Caco-2 (cell line): ENCODE results near the gene FRMD3. TPM values are rescaled to one million over a fixed set of nuclear protein-coding genes. Genes with fewer than 3 reads are reported as not detected.

Experiments used
- BruUV-seq: library from RNA; stranded (reverse); fragments of 400-500 nt; replicated peaks from 2 replicates; lab custom pipeline; 2021; lab: Mats Ljungman, UMichigan
- CTCF ChIA-PET: fragments of 300-600 bp; sonication (Branson Sonifier 250); formaldehyde crosslinking; loops from one replicate; lab custom pipeline; 2022; ENCODE audit warnings: antibody characterized with exemption; lab: Charles Lee
- POLR2A ChIA-PET: fragments of 300-600 bp; sonication (Branson Sonifier 250); formaldehyde crosslinking; loops from one replicate; lab custom pipeline; 2022; ENCODE audit warnings: antibody characterized with exemption; lab: Charles Lee
- DNase-seq, 2 experiments: peaks; one replicate each; pipeline versions ENCODE4 v3.0.0 to v3.0.0-alpha.2; 2020 to 2022
- H3K27me3 ChIP-seq: replicated peaks from 2 replicates; pipeline ENCODE4 v1.6.0; 2011; ENCODE audit warnings: low read length; ENCODE audit not compliant: control insufficient read depth, insufficient read depth
- H3K36me3 ChIP-seq: 2 replicates; pipeline ENCODE4 v1.5.1; 2011; ENCODE audit warnings: low read length; ENCODE audit not compliant: control insufficient read depth, insufficient read depth
- H3K4me1 ChIP-seq: fragments of 250-450 bp; sonication (Bioruptor Pico); 2 replicates; pipeline ENCODE4 v1.5.1; 2020; ENCODE audit warnings: mild to moderate bottlenecking
- H3K4me3 ChIP-seq: 2 replicates; pipeline ENCODE4 v1.5.1; 2011; ENCODE audit warnings: low read depth, mild to moderate bottlenecking, control low read depth, low read length
- H3K9me3 ChIP-seq: fragments of 250-450 bp; sonication (Bioruptor Pico); 2 replicates; pipeline ENCODE4 v1.5.1; 2020; ENCODE audit warnings: mild to moderate bottlenecking, moderate library complexity
- H3K27ac Mint-ChIP-seq: one replicate; pipeline ENCODE4 v1.8.0; 2022; ENCODE audit warnings: mixed read lengths; ENCODE audit not compliant: unreplicated experiment
- H3K27me3 Mint-ChIP-seq: one replicate; pipeline ENCODE4 v1.8.0; 2022; ENCODE audit warnings: mixed read lengths; ENCODE audit not compliant: insufficient read depth, unreplicated experiment
- H3K36me3 Mint-ChIP-seq: one replicate; pipeline ENCODE4 v1.8.0; 2022; ENCODE audit warnings: mild to moderate bottlenecking, mixed read lengths; ENCODE audit not compliant: insufficient read depth, unreplicated experiment
- H3K4me1 Mint-ChIP-seq: one replicate; pipeline ENCODE4 v1.8.0; 2022; ENCODE audit warnings: low read depth, mixed read lengths; ENCODE audit not compliant: unreplicated experiment
- H3K4me3 Mint-ChIP-seq: one replicate; pipeline ENCODE4 v1.8.0; 2022; ENCODE audit warnings: mild to moderate bottlenecking, moderate library complexity, mixed read lengths; ENCODE audit not compliant: unreplicated experiment
- H3K9me3 Mint-ChIP-seq: one replicate; pipeline ENCODE4 v1.8.0; 2022; ENCODE audit warnings: mixed read lengths; ENCODE audit not compliant: unreplicated experiment
- CTCF ChIP-seq, 2 experiments: fragments of 200-600 bp in 1 of 2; IDR thresholded peaks; 1 replicate in 1 of 2; 2 replicates in 1 of 2; pipeline versions ENCODE4 v1.5.1 to v1.8.0; 2011 to 2022; ENCODE audit warnings: antibody characterized with exemption in 1 of 2, control low read depth in 1 of 2, inconsistent platforms in 1 of 2, low read depth in 1 of 2, low read length in 1 of 2, mild to moderate bottlenecking in 1 of 2, moderate library complexity in 1 of 2; ENCODE audit not compliant: insufficient read depth in 1 of 2, severe bottlenecking in 1 of 2, unreplicated experiment in 1 of 2
- intact Hi-C: fragments of 100-400 bp; cut with micrococcal nuclease; formaldehyde crosslinking; loops from one replicate; pipeline ENCODE4 v1.10.0; 2022; ENCODE audit not compliant: unreplicated experiment
- total RNA-seq: library from RNA; stranded (reverse); gene quantifications from 2 replicates; pipeline ENCODE4 v1.2.3, GENCODE V29; 2022

The FRMD3 gene
- total RNA-seq, 1 experiment from 2014 or later, result not detected

- Histone ChIP-seq H3K27me3 (no peaks in the 10 kb centered on the region), H3K4me1 (no peaks in the 10 kb centered on the region), H3K9me3 (no peaks in the 10 kb centered on the region), H3K36me3 (no peaks in the 10 kb centered on the region), H3K4me3 (no peak overlapping the region)
- Mint-ChIP-seq H3K36me3 (no peaks in the 10 kb centered on the region), H3K4me3 (no peak overlapping the region), H3K9me3 (no peaks in the 10 kb centered on the region), H3K4me1 (peaks cover 12% of the 10 kb centered on the region), H3K27me3 (peaks cover 5% of the 10 kb centered on the region), H3K27ac (no peak overlapping the region)
- ChIA-PET CTCF (no interaction called here), POLR2A (no interaction called here)
- no peak for DNase-seq
- TF ChIP-seq CTCF (IDR thresholded peaks at IDR 0.05; ENCODE audit: insufficient read depth in 1 of 2, low read depth in 1 of 2, low read length in 1 of 2, severe bottlenecking in 1 of 2, unreplicated experiment in 1 of 2), result no peak
- BruUV-seq, result no TSS peak
- intact Hi-C loops, result no loop called here
Measured at GRCh38 chr9:83476513-83476912, 61.7 kb downstream of the FRMD3 start.

- Mint-ChIP-seq H3K27me3 (peaks cover 5% of the 10 kb centered on the region), H3K9me3 (no peaks in the 10 kb centered on the region), H3K4me1 (peaks cover 12% of the 10 kb centered on the region), H3K36me3 (no peaks in the 10 kb centered on the region), H3K4me3 (no peak overlapping the region), H3K27ac (no peak overlapping the region)
- ChIA-PET POLR2A (no interaction called here), CTCF (no interaction called here)
- H3K27me3 ChIP-seq, result no peaks in the 10 kb centered on the region
- H3K4me3 ChIP-seq, result no peak overlapping the region
- H3K4me1 ChIP-seq, result no peaks in the 10 kb centered on the region
- TF ChIP-seq CTCF (IDR thresholded peaks at IDR 0.05; ENCODE audit: insufficient read depth in 1 of 2, low read depth in 1 of 2, low read length in 1 of 2, severe bottlenecking in 1 of 2, unreplicated experiment in 1 of 2), result no peak
- no peaks in the 10 kb centered on the region for H3K36me3 ChIP-seq
- intact Hi-C loops, result no loop called here
- no TSS peak for BruUV-seq
- no peak for DNase-seq
- no peaks in the 10 kb centered on the region for H3K9me3 ChIP-seq
Measured at GRCh38 chr9:83475741-83476140, 62.5 kb downstream of the FRMD3 start.

GRCh38 chr9:83474631-83475030 is 63.6 kb downstream of the FRMD3 start:
- H3K27ac Mint-ChIP-seq, result no peak overlapping the region
- H3K4me1 Mint-ChIP-seq, result peaks cover 12% of the 10 kb centered on the region
- Histone ChIP-seq H3K27me3 (no peaks in the 10 kb centered on the region), H3K4me3 (no peak overlapping the region), H3K36me3 (no peaks in the 10 kb centered on the region), H3K4me1 (no peaks in the 10 kb centered on the region), H3K9me3 (no peaks in the 10 kb centered on the region)
- no TSS peak for BruUV-seq
- no peak for DNase-seq
- POLR2A ChIA-PET, result no interaction called here
- intact Hi-C loops, result no loop called here
- H3K9me3 Mint-ChIP-seq, result no peaks in the 10 kb centered on the region
- TF ChIP-seq CTCF (IDR thresholded peaks at IDR 0.05; ENCODE audit: insufficient read depth in 1 of 2, low read depth in 1 of 2, low read length in 1 of 2, severe bottlenecking in 1 of 2, unreplicated experiment in 1 of 2), result no peak
- peaks cover 5% of the 10 kb centered on the region for H3K27me3 Mint-ChIP-seq
- H3K4me3 Mint-ChIP-seq, result no peak overlapping the region
- no peaks in the 10 kb centered on the region for H3K36me3 Mint-ChIP-seq
- CTCF ChIA-PET, result no interaction called here
